ENCODE measurements around the gene PPOX. TPM values are rescaled to one million over a fixed set of nuclear protein-coding genes. Genes with fewer than 3 reads are reported as not detected.

The PPOX gene
- total RNA-seq, result 10 to 100 TPM; 18.4 to 86.8 (median 39.6) TPM

GRCh38 chr1:161165742-161166668 is at the start of gene PPOX:
PPOX (plus strand) TSS chr1:161166426; CDS start chr1:161166848, 422 bp downstream.
- in situ Hi-C loops (cut with MboI; ENCODE audit: low pct_unique_long_range_greater_than_20kb in 2 of 9, low sequenced_read_pairs in 9 of 9, unreplicated experiment in 9 of 9), result loop anchor here in 1 of 9 experiments (25.0 kb wide), 1 partner anchor 754 kb away; the partner anchor contains the start of gene VANGL2
- Histone ChIP-seq H3K27ac (peak within 1 kb of the TSS; percentile 76 to 84), H3K4me3 (peak within 1 kb of the TSS; percentile 64 to 87 (median 72)), H3K4me1 (replicated peaks in 1 of 2) (peaks cover 7 to 13% of the 10 kb centered on the region in 2 donors)
- 0 to 2% (median 0%) methylated on average over 1 to 33 of the region's 54 CpGs; no CpG with 5 or more reads in 3 of the 10 experiments for WGBS, 10 experiments
- peak; percentile 91 to 96 (median 94) for ATAC-seq (replicated peaks in 6 of 8)

GRCh38 chr1:161117759-161118581 is 48.3 kb upstream of the PPOX start, which contains the start of the genes NIT1 and PFDN2:
NIT1 (plus strand) TSS chr1:161118105; CDS start chr1:161118177, 72 bp downstream.
PFDN2 (minus strand) TSS chr1:161118037; CDS start chr1:161118026, 11 bp downstream.
- H3K27ac ChIP-seq, result peak within 1 kb of the TSS; percentile 87 to 94
- in situ Hi-C loops (cut with MboI; ENCODE audit: low pct_unique_long_range_greater_than_20kb in 2 of 9, low sequenced_read_pairs in 9 of 9, unreplicated experiment in 9 of 9), result no loop called here
- ATAC-seq (replicated peaks in 6 of 8), result peak; percentile 72 to 94 (median 92)
- 0 to 20% (median 1%) methylated on average over 1 to 22 of the region's 58 CpGs; no CpG with 5 or more reads in 4 of the 10 experiments for WGBS, 10 experiments
- peak within 1 kb of the TSS; percentile 71 to 98 (median 77) for H3K4me3 ChIP-seq
- H3K4me1 ChIP-seq (replicated peaks in 1 of 2), result peaks cover 23 to 24% of the 10 kb centered on the region in 2 donors

GRCh38 chr1:161119092-161119903 is 46.9 kb upstream of the PPOX start:
- 33 to 100% (median 57%) methylated on average over 1 to 10 of the region's 10 CpGs; no CpG with 5 or more reads in 2 of the 10 experiments for WGBS, 10 experiments
- peak in 3 of 8 experiments; percentile 53 to 60 (median 58) for ATAC-seq (replicated peaks in 6 of 8)
- Histone ChIP-seq H3K4me3 (peak overlapping the region in 4 of 5 donors; percentile 76 to 98 (median 82)), H3K4me1 (replicated peaks in 1 of 2) (peaks cover 23 to 24% of the 10 kb centered on the region in 2 donors), H3K27ac (no peak overlapping the region)
- in situ Hi-C loops (cut with MboI; ENCODE audit: low pct_unique_long_range_greater_than_20kb in 2 of 9, low sequenced_read_pairs in 9 of 9, unreplicated experiment in 9 of 9), result no loop called here

- in situ Hi-C loops (cut with MboI; ENCODE audit: low pct_unique_long_range_greater_than_20kb in 2 of 9, low sequenced_read_pairs in 9 of 9, unreplicated experiment in 9 of 9), result no loop called here
- no peak for ATAC-seq (replicated peaks in 6 of 8)
- Histone ChIP-seq H3K27ac (no peak overlapping the region), H3K4me3 (no peak overlapping the region), H3K4me1 (replicated peaks in 1 of 2) (peaks cover 22% of the 10 kb centered on the region in 2 donors)
- 83 to 100% (median 95%) methylated on average over 1 to 3 of the region's 3 CpGs; no CpG with 5 or more reads in 2 of the 10 experiments for WGBS, 10 experiments
Observed at GRCh38 chr1:161121042-161121650, 45.1 kb upstream of the PPOX start.

- H3K27ac ChIP-seq, result no peak overlapping the region
- H3K4me3 ChIP-seq, result no peak overlapping the region
- ATAC-seq (replicated peaks in 6 of 8), result no peak
- in situ Hi-C loops (cut with MboI; ENCODE audit: low pct_unique_long_range_greater_than_20kb in 2 of 9, low sequenced_read_pairs in 9 of 9, unreplicated experiment in 9 of 9), result no loop called here
- H3K4me1 ChIP-seq (replicated peaks in 1 of 2), result peaks cover 15% of the 10 kb centered on the region in 2 donors
- WGBS, 10 experiments, result 67 to 100% (median 80%) methylated on average over 1 to 3 of the region's 4 CpGs; no CpG with 5 or more reads in 3 of the 10 experiments
Observed at GRCh38 chr1:161121834-161122233, 44.4 kb upstream of the PPOX start.

GRCh38 chr1:161122967-161123366 is 43.3 kb upstream of the PPOX start:
- H3K27ac ChIP-seq, result no peak overlapping the region
- ATAC-seq (replicated peaks in 6 of 8), result no peak
- 67 to 100% (median 87%) methylated on average over 1 to 6 of the region's 6 CpGs; no CpG with 5 or more reads in 3 of the 10 experiments for WGBS, 10 experiments
- peaks cover 12% of the 10 kb centered on the region in 2 donors for H3K4me1 ChIP-seq (replicated peaks in 1 of 2)
- no peak overlapping the region for H3K4me3 ChIP-seq
- in situ Hi-C loops (cut with MboI; ENCODE audit: low pct_unique_long_range_greater_than_20kb in 2 of 9, low sequenced_read_pairs in 9 of 9, unreplicated experiment in 9 of 9), result no loop called here

- no peak for ATAC-seq (replicated peaks in 6 of 8)
- H3K27ac ChIP-seq, result no peak overlapping the region
Observed at GRCh38 chr1:161127649-161128048, 38.6 kb upstream of the PPOX start.

GRCh38 chr1:161128591-161129420 is 37.4 kb upstream of the PPOX start:
- in situ Hi-C loops (cut with MboI; ENCODE audit: low pct_unique_long_range_greater_than_20kb in 2 of 9, low sequenced_read_pairs in 9 of 9, unreplicated experiment in 9 of 9), result loop anchor here in 1 of 9 experiments (25.0 kb wide), 1 partner anchor 92 kb away; the partner anchor contains the start of genes TSTD1 and USF1
- no peak for ATAC-seq (replicated peaks in 6 of 8)
- WGBS, 10 experiments, result 87 to 100% (median 99%) methylated on average over 1 to 4 of the region's 4 CpGs; no CpG with 5 or more reads in 2 of the 10 experiments
- Histone ChIP-seq H3K4me3 (no peak overlapping the region), H3K4me1 (replicated peaks in 1 of 2) (peaks cover 10 to 12% of the 10 kb centered on the region in 2 donors), H3K27ac (no peak overlapping the region)

More at GRCh38 chr1:161127649-161128048, 38.6 kb upstream of the PPOX start:
- in situ Hi-C loops (cut with MboI; ENCODE audit: low pct_unique_long_range_greater_than_20kb in 2 of 9, low sequenced_read_pairs in 9 of 9, unreplicated experiment in 9 of 9), result loop anchor here in 1 of 9 experiments (25.0 kb wide), 1 partner anchor 90 kb away; the partner anchor contains the start of genes TSTD1 and USF1
- Histone ChIP-seq H3K4me1 (replicated peaks in 1 of 2) (peaks cover 10 to 11% of the 10 kb centered on the region in 2 donors), H3K4me3 (no peak overlapping the region)
- WGBS, 10 experiments, result 80 to 100% (median 96%) methylated on average over 1 to 2 of the region's 2 CpGs; no CpG with 5 or more reads in 1 of the 10 experiments

- Histone ChIP-seq H3K27ac (no peak overlapping the region), H3K4me3 (no peak overlapping the region), H3K4me1 (replicated peaks in 1 of 2) (peaks cover 15 to 22% of the 10 kb centered on the region in 2 donors)
- in situ Hi-C loops (cut with MboI; ENCODE audit: low pct_unique_long_range_greater_than_20kb in 2 of 9, low sequenced_read_pairs in 9 of 9, unreplicated experiment in 9 of 9), result loop anchor here in 1 of 9 experiments (25.0 kb wide), 1 partner anchor 93 kb away; the partner anchor contains the start of genes TSTD1 and USF1
- WGBS, 10 experiments, result 10 to 92% (median 70%) methylated on average over 1 of the region's 1 CpG; no CpG with 5 or more reads in 1 of the 10 experiments
- ATAC-seq (replicated peaks in 6 of 8), result no peak
Observed at GRCh38 chr1:161130266-161130665, 36.0 kb upstream of the PPOX start.

- peak overlapping the region; percentile 96 to 99 for H3K27ac ChIP-seq
- H3K4me1 ChIP-seq (replicated peaks in 1 of 2), result peaks cover 15 to 22% of the 10 kb centered on the region in 2 donors
- peak overlapping the region; percentile 45 to 74 (median 55) for H3K4me3 ChIP-seq
- in situ Hi-C loops (cut with MboI; ENCODE audit: low pct_unique_long_range_greater_than_20kb in 2 of 9, low sequenced_read_pairs in 9 of 9, unreplicated experiment in 9 of 9), result loop anchor here in 1 of 9 experiments (25.0 kb wide), 1 partner anchor 94 kb away; the partner anchor contains the start of genes TSTD1 and USF1
- peak in 3 of 8 experiments; percentile 5 to 21 (median 10) for ATAC-seq (replicated peaks in 6 of 8)
- 0 to 19% (median 5%) methylated on average over 1 to 8 of the region's 22 CpGs; no CpG with 5 or more reads in 2 of the 10 experiments for WGBS, 10 experiments
Observed at GRCh38 chr1:161131523-161132409, 34.5 kb upstream of the PPOX start.
